Measurements from ENCODE around the gene SPOCK1. TPM values are rescaled to one million over a fixed set of nuclear protein-coding genes. Genes with fewer than 3 reads are reported as not detected.

Gene SPOCK1
- total and polyA plus RNA-seq, 4 donors: 0.07 to 0.18 (median 0.17) TPM; not detected in 1

GRCh38 chr5:137113161-137113560 is 386.0 kb downstream of the SPOCK1 start:
- no peaks in the 10 kb centered on the region for H3K9me3 ChIP-seq (ENCODE audit: control insufficient read depth in 4 of 4, low read length in 3 of 4)
- WGBS: 86% methylated on average over 7 of the region's 7 CpGs
- DNase-seq (ENCODE audit: low spot score): no peak
- H3K9ac ChIP-seq (ENCODE audit: low read depth in 1 of 2, low read length in 2 of 2): no peak overlapping the region
- H3K27me3 ChIP-seq (ENCODE audit: control insufficient read depth in 4 of 4, insufficient read depth in 4 of 4, low read length in 3 of 4): no peaks in the 10 kb centered on the region
- TF ChIP-seq FOXA2 (IDR thresholded peaks at IDR 0.05): no peak
- TF ChIP-seq JUND (IDR thresholded peaks at IDR 0.05): no peak
- TF ChIP-seq MAX (IDR thresholded peaks at IDR 0.05): no peak
- no peak for TF ChIP-seq RAD21 (IDR thresholded peaks at IDR 0.05)
- no peak for TF ChIP-seq REST (IDR thresholded peaks at IDR 0.05)
- no peak for TF ChIP-seq HNF4A (conservative IDR thresholded peaks at IDR 0.05)
- no peak for TF ChIP-seq RXRA (IDR thresholded peaks at IDR 0.05)
- no peak for TF ChIP-seq ATF3 (IDR thresholded peaks at IDR 0.05)
- TF ChIP-seq FOXA1 (IDR thresholded peaks at IDR 0.05): no peak
- no peak for TF ChIP-seq SP1 (IDR thresholded peaks at IDR 0.05)
- TF ChIP-seq GABPA (IDR thresholded peaks at IDR 0.05 in 1 of 2, conservative IDR thresholded peaks at IDR 0.05 in 1 of 2): no peak
- H3K4me3 ChIP-seq (ENCODE audit: low read depth in 1 of 3, low read length in 3 of 3): no peak overlapping the region
- H3K27ac ChIP-seq (ENCODE audit: low read depth in 1 of 2, low read length in 2 of 2): no peak overlapping the region
- no peaks in the 10 kb centered on the region for H3K36me3 ChIP-seq (ENCODE audit: control insufficient read depth in 4 of 4, insufficient read depth in 3 of 4, low read depth in 1 of 4, low read length in 3 of 4)
- no peaks in the 10 kb centered on the region for H3K4me1 ChIP-seq (ENCODE audit: control insufficient read depth in 4 of 4, insufficient read depth in 4 of 4, low read length in 3 of 4)

GRCh38 chr5:137105351-137106035 is 393.6 kb downstream of the SPOCK1 start:
- Histone ChIP-seq H3K4me1 (ENCODE audit: control insufficient read depth in 4 of 4, insufficient read depth in 4 of 4, low read length in 3 of 4) (no peaks in the 10 kb centered on the region), H3K27ac (ENCODE audit: low read depth in 1 of 2, low read length in 2 of 2) (no peak overlapping the region), H3K4me3 (ENCODE audit: low read depth in 1 of 3, low read length in 3 of 3) (no peak overlapping the region), H3K27me3 (ENCODE audit: control insufficient read depth in 4 of 4, insufficient read depth in 4 of 4, low read length in 3 of 4) (no peaks in the 10 kb centered on the region), H3K36me3 (ENCODE audit: control insufficient read depth in 4 of 4, insufficient read depth in 3 of 4, low read depth in 1 of 4, low read length in 3 of 4) (no peaks in the 10 kb centered on the region), H3K9me3 (ENCODE audit: control insufficient read depth in 4 of 4, low read length in 3 of 4) (no peaks in the 10 kb centered on the region), H3K9ac (ENCODE audit: low read depth in 1 of 2, low read length in 2 of 2) (no peak overlapping the region)
- DNase-seq (ENCODE audit: low spot score): no peak
- 75% methylated on average over 11 of the region's 11 CpGs for WGBS
- no peak for TF ChIP-seq ZBTB33 (IDR thresholded peaks at IDR 0.05)
- no peak for TF ChIP-seq HNF4G (IDR thresholded peaks at IDR 0.05)
- TF ChIP-seq ATF3 (IDR thresholded peaks at IDR 0.05): no peak
- no peak for TF ChIP-seq YY1 (IDR thresholded peaks at IDR 0.05)
- no peak for TF ChIP-seq CTCF (IDR thresholded peaks at IDR 0.05; ENCODE audit: low read depth, low read length, missing input control)
- no peak for TF ChIP-seq SP1 (IDR thresholded peaks at IDR 0.05)
- TF ChIP-seq TAF1 (conservative IDR thresholded peaks at IDR 0.05): no peak
